NT2/D1 (cell line): ENCODE data around the gene MAPK7.

Source experiments
- SUZ12 ChIP-seq: IDR thresholded peaks from 2 replicates; pipeline ENCODE4 v1.6.1; 2011; ENCODE audit not compliant: insufficient read length, insufficient read depth; ENCODE audit errors: extremely low read depth
- YY1 ChIP-seq: IDR thresholded peaks from 2 replicates; pipeline ENCODE4 v1.6.1; 2011; ENCODE audit not compliant: insufficient read length, insufficient read depth
- ZNF274 ChIP-seq: IDR thresholded peaks from 2 replicates; pipeline ENCODE4 v1.6.1; 2011; ENCODE audit warnings: mild to moderate bottlenecking, low read depth, low read length

DNA sequence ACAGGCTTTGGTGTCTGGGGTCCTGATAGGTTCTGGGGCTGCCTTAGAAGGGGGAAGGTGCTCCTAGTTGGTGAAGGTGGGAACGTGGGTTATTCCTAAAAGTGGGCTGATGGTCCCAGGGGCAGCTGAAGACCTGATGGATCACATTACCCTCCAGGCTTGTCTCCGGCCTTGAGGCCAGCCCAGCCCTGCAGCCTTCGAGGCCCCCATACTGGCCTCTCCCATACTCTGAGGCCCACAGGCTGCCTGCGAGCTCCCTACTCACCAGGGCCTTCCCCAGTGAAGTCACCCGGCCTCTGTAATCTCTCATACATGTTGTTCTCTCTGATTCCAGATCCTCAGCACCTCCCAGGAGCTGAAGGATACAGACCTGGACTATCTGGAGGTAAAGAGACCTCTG lies 35.5 kb downstream of the MAPK7 start:
- no peak for TF ChIP-seq ZNF274
- no peak for TF ChIP-seq SUZ12
- TF ChIP-seq YY1 = no peak
